ENCODE measurements around the gene SERPING1.

SERPING1 gene

DNA sequence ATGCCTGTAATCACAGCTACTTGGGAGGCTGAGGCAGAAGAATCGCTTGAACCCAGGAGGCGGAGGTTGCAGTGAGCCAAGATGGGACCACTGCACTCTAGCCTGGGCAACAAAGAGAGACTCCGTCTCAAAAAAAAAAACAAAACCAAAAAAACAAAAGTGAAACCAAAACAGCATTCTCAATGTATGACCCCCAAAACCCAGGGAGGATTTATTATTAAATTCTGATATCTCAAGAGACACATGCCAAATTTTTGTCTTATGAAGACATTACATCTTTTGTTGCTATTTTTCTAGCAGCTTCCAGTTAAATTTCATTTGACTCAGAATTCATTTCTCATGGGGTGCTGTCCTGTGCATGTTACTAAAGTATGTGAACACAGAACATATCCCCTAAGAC is 55.2 kb downstream of the SERPING1 start:
- no peak for DNase-seq (ENCODE audit: low read depth in 2 of 2)

DNA sequence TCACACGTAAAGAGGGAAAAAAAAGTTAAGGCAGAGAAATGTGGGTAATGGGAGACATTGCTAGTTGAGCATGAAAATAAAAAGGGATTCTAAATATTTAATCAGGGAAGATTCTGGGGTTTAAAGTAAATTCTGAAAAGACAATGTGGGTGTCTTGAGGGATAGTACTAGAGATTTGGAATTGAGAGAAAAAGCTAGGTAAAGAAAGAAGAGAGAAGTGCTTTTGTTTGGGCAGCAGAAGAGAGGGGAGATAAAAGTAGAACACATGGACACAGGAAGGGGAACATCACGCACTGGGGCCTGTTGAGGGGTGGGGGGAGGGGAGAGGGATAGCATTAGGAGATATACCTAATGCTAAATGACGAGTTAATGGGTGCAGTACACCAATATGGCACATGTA is 55.7 kb downstream of the SERPING1 start:
- DNase-seq (ENCODE audit: low read depth in 2 of 2), result no peak

DNA sequence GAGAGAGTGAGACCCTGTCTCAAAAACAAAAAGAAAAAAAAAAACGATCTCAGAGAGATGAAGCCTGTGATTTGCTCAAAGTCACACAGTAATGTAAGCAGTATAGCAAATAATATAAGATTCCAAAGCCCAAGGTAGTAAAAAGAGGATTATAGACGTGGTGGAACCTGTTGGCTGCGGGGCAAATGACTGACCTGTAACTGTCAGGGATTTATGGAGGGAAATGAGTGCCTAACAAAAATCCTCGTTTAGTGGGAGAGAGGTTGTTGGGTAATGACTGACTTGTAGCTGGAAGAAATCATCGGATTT is 59.4 kb downstream of the SERPING1 start:
- DNase-seq (ENCODE audit: low read depth in 2 of 2), result no peak

DNA sequence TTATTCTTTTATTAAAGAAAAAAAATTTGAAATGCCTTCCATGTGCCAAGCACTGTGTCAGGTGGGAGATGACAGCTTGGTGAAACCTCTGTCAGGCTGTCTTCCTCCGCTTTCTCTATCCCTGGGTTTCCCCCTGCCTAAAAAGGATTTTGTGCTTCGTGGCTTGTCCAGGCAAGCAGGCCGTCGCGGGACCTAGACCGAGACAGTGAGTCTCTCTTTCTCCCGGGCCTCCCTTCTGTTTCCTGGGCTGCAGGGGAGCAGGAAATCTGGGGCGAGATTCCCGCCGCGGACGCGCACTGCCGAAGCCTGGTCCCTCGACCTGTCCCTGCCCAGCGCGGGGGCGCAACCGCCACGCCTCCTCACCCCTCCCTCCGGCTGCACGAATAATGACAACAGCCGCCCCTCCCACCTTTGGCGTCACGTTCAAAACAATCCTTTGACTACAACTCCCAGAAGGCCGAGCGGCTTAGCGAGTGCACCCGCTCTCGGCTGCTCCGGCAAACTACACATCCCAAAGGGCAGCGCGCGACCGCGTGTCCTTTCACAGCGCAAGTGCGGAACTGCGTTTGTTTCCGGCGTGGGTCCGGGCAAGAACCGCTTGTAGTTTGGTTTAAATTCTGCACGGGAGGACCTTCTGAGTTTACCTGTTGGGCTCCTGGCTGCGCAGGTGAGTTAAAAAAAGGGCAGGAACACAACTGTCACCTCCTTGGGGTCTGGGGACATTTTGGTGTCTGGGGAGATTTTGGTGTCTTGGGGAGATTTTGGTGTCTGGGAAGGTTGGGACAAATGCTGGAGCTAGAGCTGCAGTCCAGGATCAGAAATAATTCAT is 59.9 kb downstream of the SERPING1 start, which contains the start of gene CLP1:
Gene CLP1, plus strand, starts transcription at position 569 of the 829 bp plus-strand sequence. CDS start 1,715 bp downstream, outside the sequence.
- peak; percentile 98 to 99 for DNase-seq (ENCODE audit: low read depth in 2 of 2)

DNA sequence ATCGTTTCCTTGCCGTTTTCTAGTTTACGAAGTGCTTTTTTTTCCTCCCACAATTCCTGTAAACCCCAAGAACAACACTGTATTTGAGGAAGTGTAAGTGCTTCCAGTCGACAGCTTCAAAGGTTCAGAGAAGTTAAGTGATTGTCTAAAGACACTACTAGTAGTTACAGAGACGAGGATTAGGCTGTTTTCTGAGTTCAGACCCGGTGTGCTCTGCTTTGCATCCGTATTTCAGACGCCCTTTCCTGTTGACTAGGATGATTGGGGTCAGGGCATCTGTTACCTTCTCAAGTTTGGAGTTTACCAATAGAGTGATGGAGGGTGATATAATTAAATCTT is 60.5 kb downstream of the SERPING1 start:
- DNase-seq (ENCODE audit: low read depth in 2 of 2), result no peak

DNA sequence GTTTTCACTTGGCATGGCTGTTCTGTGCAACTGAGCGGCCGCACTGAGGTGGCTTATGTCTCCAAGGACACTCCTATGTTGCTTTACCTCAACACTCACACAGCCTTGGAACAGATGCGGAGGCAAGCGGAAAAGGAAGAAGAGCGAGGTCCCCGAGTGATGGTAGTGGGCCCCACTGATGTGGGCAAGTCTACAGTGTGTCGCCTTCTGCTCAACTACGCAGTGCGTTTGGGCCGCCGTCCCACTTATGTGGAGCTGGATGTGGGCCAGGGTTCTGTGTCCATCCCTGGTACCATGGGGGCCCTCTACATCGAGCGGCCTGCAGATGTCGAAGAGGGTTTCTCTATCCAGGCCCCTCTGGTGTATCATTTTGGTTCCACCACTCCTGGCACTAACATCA is 62.2 kb downstream of the SERPING1 start:
- no peak for DNase-seq (ENCODE audit: low read depth in 2 of 2)

DNA sequence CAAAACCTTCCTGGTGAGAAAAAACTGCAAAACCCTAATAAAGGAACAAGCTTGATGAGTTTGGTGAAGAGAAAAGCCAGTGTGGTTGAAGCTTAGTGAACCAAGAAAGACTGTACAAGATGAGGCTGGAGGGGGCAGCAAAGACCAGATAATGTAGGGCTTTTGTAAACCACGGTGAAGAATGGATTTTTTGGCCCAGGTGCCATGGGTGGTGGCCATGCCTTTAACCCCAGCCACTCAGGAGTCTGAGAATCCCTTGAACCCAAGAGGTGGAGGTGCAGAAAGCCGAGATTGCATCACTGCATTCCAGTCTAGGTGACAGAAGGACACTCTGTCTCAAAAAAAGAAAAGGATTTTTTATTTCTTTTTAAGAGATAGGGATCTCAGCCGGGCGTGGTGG is 65.4 kb downstream of the SERPING1 start:
- no peak for DNase-seq (ENCODE audit: low read depth in 2 of 2)

DNA sequence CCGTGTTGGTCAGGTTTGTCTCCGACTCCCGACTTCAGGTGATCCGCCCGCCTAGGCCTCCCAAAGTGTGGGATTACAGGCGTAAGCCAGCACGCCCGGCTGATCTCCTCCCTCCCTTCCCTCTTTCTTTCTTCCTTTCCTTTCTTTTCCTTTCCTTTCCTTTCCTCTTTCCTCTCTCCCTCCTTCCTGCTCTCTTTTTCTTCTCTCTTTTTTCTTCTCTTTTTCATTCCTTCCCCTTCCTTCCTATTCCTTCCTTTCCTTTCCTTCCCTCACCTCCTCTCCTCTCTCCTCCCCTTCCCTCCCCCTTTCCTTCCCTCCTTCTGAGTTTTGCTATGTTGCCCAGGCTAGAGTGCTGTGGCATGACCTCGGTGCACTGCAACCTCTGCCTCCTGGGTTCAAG is 66.5 kb downstream of the SERPING1 start:
- DNase-seq (ENCODE audit: low read depth in 2 of 2), result no peak

Data from stimulated activated CD8-positive, alpha-beta memory T cell treated with anti-CD3 and anti-CD28 coated beads, Interleukin-15, amount 100 ng/mL, for 48 hours (primary cell).